Measurements from ENCODE around the gene SLC4A3. TPM values are rescaled to one million over a fixed set of nuclear protein-coding genes. Genes with fewer than 3 reads are reported as not detected.

The SLC4A3 gene, protein sequence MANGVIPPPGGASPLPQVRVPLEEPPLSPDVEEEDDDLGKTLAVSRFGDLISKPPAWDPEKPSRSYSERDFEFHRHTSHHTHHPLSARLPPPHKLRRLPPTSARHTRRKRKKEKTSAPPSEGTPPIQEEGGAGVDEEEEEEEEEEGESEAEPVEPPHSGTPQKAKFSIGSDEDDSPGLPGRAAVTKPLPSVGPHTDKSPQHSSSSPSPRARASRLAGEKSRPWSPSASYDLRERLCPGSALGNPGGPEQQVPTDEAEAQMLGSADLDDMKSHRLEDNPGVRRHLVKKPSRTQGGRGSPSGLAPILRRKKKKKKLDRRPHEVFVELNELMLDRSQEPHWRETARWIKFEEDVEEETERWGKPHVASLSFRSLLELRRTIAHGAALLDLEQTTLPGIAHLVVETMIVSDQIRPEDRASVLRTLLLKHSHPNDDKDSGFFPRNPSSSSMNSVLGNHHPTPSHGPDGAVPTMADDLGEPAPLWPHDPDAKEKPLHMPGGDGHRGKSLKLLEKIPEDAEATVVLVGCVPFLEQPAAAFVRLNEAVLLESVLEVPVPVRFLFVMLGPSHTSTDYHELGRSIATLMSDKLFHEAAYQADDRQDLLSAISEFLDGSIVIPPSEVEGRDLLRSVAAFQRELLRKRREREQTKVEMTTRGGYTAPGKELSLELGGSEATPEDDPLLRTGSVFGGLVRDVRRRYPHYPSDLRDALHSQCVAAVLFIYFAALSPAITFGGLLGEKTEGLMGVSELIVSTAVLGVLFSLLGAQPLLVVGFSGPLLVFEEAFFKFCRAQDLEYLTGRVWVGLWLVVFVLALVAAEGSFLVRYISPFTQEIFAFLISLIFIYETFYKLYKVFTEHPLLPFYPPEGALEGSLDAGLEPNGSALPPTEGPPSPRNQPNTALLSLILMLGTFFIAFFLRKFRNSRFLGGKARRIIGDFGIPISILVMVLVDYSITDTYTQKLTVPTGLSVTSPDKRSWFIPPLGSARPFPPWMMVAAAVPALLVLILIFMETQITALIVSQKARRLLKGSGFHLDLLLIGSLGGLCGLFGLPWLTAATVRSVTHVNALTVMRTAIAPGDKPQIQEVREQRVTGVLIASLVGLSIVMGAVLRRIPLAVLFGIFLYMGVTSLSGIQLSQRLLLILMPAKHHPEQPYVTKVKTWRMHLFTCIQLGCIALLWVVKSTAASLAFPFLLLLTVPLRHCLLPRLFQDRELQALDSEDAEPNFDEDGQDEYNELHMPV
- 9.0 and 20.0 TPM in 2 replicates for total RNA-seq

DNA sequence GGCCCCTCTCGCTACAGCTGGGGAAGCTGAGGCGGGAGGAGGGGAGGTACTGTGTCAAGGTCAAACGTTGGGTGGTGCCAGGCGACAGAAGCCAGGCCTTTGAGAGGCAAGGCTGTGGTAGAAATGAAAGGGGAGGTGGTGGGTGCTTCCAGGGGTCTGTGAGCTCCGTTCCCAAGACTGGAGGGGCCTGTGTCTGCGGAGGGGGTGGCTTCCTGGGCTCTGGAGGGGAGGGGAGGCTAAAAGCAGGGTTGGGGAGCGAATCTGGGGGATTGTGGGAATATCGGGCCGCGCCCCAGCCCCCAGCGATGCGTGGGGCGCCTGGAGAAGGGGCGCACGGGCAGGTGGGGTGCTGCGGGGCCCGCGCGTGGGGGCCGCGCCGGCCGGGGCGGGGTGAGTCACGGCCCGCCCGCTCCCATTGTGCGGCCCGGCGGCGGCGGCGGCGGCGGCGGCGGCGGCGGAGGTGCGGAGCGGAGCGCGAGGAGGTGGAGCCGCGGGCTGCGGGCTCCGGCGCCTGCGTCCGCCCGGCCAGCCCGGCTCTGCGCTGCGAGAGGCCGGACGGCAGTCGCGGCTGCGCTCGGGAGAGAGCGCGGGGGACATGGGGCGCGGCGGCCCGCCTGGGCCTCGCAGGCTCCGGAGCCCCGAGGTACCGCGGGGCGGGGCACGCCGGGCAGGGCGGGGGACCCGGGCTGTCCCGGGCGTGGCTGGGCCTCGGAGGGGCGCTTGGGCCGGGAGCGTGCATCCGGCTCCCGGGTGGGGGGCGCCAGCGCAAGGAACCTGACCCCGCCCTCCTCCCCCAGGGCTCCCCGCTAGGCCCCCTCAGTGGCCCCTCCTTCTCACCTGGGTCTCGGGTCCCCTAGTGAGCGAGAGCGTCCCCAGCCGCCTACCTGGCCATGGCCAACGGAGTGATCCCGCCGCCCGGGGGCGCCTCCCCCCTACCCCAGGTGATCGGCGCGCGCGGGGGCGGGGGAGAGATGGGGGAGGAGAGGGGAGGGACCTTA lies at the start of gene SLC4A3:
SLC4A3 (plus strand) TSS at position 528 of the 998 bp plus-strand sequence; CDS start at position 891, 363 bp downstream.

GRCh38 chr2:219597552-219598307 lies 29.7 kb upstream of the SLC4A3 start, which contains the start of gene STK11IP:
Gene STK11IP (plus strand): TSS chr2:219597857. CDS start chr2:219598120, 263 bp downstream.

Other genes starting within 250 kb of the SLC4A3 start
- 36.3 and 73.0 TPM in 2 replicates for gene DNPEP, start 239.7 kb upstream of the SLC4A3 start, total RNA-seq
- 0.98 and 30.6 TPM in 2 replicates for gene DES, start 209.3 kb upstream of the SLC4A3 start, total RNA-seq
- gene SPEG, start 192.8 kb upstream of the SLC4A3 start, total RNA-seq, result 6.8 and 24.8 TPM in 2 replicates
- gene GMPPA, start 128.7 kb upstream of the SLC4A3 start, total RNA-seq, result 37.0 and 59.0 TPM in 2 replicates
- gene ASIC4, start 113.1 kb upstream of the SLC4A3 start, total RNA-seq, result not detected in 2 replicates
- 164 and 424 TPM in 2 replicates for gene CHPF, start 83.8 kb upstream of the SLC4A3 start, total RNA-seq
- 1.1 and 5.1 TPM in 2 replicates for gene TMEM198, start 83.6 kb upstream of the SLC4A3 start, total RNA-seq
- 55.2 and 101 TPM in 2 replicates for gene OBSL1, start 56.1 kb upstream of the SLC4A3 start, total RNA-seq
- 1.0 TPM in 1 of 2 replicates, not detected in the other for gene INHA, start 55.3 kb upstream of the SLC4A3 start, total RNA-seq
- 15.3 and 25.6 TPM in 2 replicates for gene STK11IP, start 29.8 kb upstream of the SLC4A3 start, total RNA-seq